Common myeloid progenitor, CD34-positive (primary cell): ENCODE results near the gene PALM2AKAP2. TPM values are rescaled to one million over a fixed set of nuclear protein-coding genes. Genes with fewer than 3 reads are reported as not detected.

Experiments used
- CTCF ChIA-PET: fragments of 350-600 bp; sonication (Branson Sonifier 250); formaldehyde crosslinking; loops from one replicate; lab custom pipeline; 2021; ENCODE audit warnings: antibody characterized with exemption; lab: Charles Lee
- POLR2A ChIA-PET: fragments of 350-600 bp; sonication (Branson Sonifier 250); formaldehyde crosslinking; loops from one replicate; lab custom pipeline; 2021; ENCODE audit warnings: antibody characterized with exemption; lab: Charles Lee
- DNase-seq, 3 donors: peaks; one replicate each; pipeline versions ENCODE4 v3.0.0 to v3.0.0-alpha.2; 2013
- H3K27ac ChIP-seq, 2 experiments: 1 replicate in 1 of 2; 2 replicates in 1 of 2; pipeline ENCODE4 v1.7.0; 2013; ENCODE audit warnings: inconsistent platforms in 2 of 2, low read length in 2 of 2, mild to moderate bottlenecking in 2 of 2, low read depth in 1 of 2, moderate library complexity in 1 of 2; ENCODE audit not compliant: severe bottlenecking in 2 of 2, insufficient read depth in 1 of 2, poor library complexity in 1 of 2
- H3K27me3 ChIP-seq, 5 experiments: replicated peaks in 2 of 5; 1 replicate in 3 of 5; 2 replicates in 2 of 5; pipeline versions ENCODE4 v1.6.1 to v1.7.0; 2013; ENCODE audit warnings: low read length in 4 of 5, mild to moderate bottlenecking in 2 of 5, moderate library complexity in 2 of 5, inconsistent platforms in 1 of 5; ENCODE audit not compliant: insufficient read depth in 5 of 5, control insufficient read depth in 4 of 5
- H3K36me3 ChIP-seq, 4 experiments: 1 replicate in 2 of 4; 2 replicates in 2 of 4; pipeline versions ENCODE4 v1.6.1 to v1.7.0; 2013; ENCODE audit warnings: low read length in 3 of 4, control low read depth in 1 of 4, mild to moderate bottlenecking in 1 of 4; ENCODE audit not compliant: control insufficient read depth in 4 of 4, insufficient read depth in 4 of 4
- H3K4me1 ChIP-seq, 4 experiments: 1 replicate in 3 of 4; 2 replicates in 1 of 4; pipeline versions ENCODE4 v1.6.1 to v1.7.1; 2013; ENCODE audit warnings: low read length in 3 of 4, mild to moderate bottlenecking in 3 of 4, control low read depth in 1 of 4, inconsistent platforms in 1 of 4, moderate library complexity in 1 of 4; ENCODE audit not compliant: control insufficient read depth in 4 of 4, insufficient read depth in 4 of 4; ENCODE audit errors: control extremely low read depth in 1 of 4
- H3K4me3 ChIP-seq, 7 experiments: 1 replicate in 4 of 7; 2 replicates in 3 of 7; pipeline versions ENCODE4 v1.5.1 to v1.7.0; 2013; ENCODE audit warnings: mild to moderate bottlenecking in 7 of 7, low read length in 6 of 7, moderate library complexity in 6 of 7, inconsistent platforms in 2 of 7, low read depth in 2 of 7, control low read depth in 1 of 7; ENCODE audit not compliant: insufficient read depth in 4 of 7, control insufficient read depth in 1 of 7; ENCODE audit errors: extremely low read depth in 1 of 7
- H3K9me3 ChIP-seq, 5 experiments: 1 replicate in 4 of 5; 2 replicates in 1 of 5; pipeline versions ENCODE4 v1.6.1 to v1.7.1; 2013; ENCODE audit warnings: low read length in 4 of 5, mild to moderate bottlenecking in 2 of 5, inconsistent platforms in 1 of 5, low read depth in 1 of 5, moderate library complexity in 1 of 5; ENCODE audit not compliant: control insufficient read depth in 4 of 5, insufficient read depth in 2 of 5; ENCODE audit errors: control extremely low read depth in 1 of 5
- WGBS: methylation state at CpG from one replicate; pipeline ENCODE4 v1.1.5; 2013; ENCODE audit not compliant: insufficient coverage; 5-methylcytosine and 5-hydroxymethylcytosine counted together
- polyA plus RNA-seq: library from polyadenylated mRNA; unstranded; fragments of 120-200 nt; gene quantifications from one replicate; pipeline ENCODE4 v1.2.1, GENCODE V29; 2013

Gene PALM2AKAP2
- not detected for polyA plus RNA-seq

- Histone ChIP-seq H3K36me3 (no peaks in the 10 kb centered on the region), H3K4me3 (peak within 1 kb of the TSS in 4 of 7 experiments; percentile 30 to 63 (median 56)), H3K4me1 (peaks cover 0 to 11% (median 9%) of the 10 kb centered on the region in 4 experiments), H3K27ac (no peak within 1 kb of the TSS), H3K9me3 (no peaks in the 10 kb centered on the region), H3K27me3 (peaks cover 7 to 84% (median 41%) of the 10 kb centered on the region in 5 experiments)
- POLR2A ChIA-PET = no interaction called here
- CTCF ChIA-PET = interaction anchor here (0.8 kb wide), 1 partner anchor 20 kb away, joined by 3 read pairs; no protein-coding TSS in a partner anchor
- peak; percentile 11 to 47 (median 44) for DNase-seq
- under 1% methylated on average over 66 of the region's 85 CpGs for WGBS
Measured at GRCh38 chr9:109779711-109780452, at the start of gene PALM2AKAP2. Gene PALM2AKAP2, plus strand, starts transcription at chr9:109780198. Its CDS starts 291 bp downstream, at chr9:109780489.

- no peaks in the 10 kb centered on the region for H3K4me1 ChIP-seq
- no peaks in the 10 kb centered on the region for H3K36me3 ChIP-seq
- no peak overlapping the region for H3K4me3 ChIP-seq
- 100% methylated on average over 1 of the region's 3 CpGs for WGBS
- peaks cover 0 to 35% (median 4%) of the 10 kb centered on the region in 5 experiments for H3K27me3 ChIP-seq
- H3K9me3 ChIP-seq = no peaks in the 10 kb centered on the region
- no peak for DNase-seq
- H3K27ac ChIP-seq = no peak overlapping the region
- CTCF ChIA-PET = no interaction called here
- POLR2A ChIA-PET = no interaction called here
Measured at GRCh38 chr9:109730228-109730627, 49.8 kb upstream of the PALM2AKAP2 start.

DNA sequence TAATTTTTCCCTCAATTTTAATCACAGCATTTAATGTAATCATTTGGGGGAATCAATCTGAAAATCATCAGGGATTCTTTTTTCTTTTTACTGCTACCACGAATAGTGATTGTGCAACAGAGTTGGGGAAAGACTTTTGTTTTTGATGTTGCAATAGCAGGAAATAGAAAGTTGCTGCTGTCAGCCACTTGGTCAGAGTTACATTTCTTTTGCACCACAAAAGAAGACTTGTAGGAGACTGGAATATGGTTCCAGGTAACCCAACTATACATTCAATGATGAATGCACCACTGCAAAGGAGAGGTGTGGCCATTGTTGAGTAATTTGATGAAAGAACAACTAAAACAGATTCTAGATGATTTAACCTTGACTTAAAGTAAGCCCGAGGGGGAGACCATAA lies 46.3 kb upstream of the PALM2AKAP2 start:
- 80% methylated on average over 1 of the region's 2 CpGs for WGBS
- peak in 2 of 3 donors; percentile 5 to 8 for DNase-seq

DNA sequence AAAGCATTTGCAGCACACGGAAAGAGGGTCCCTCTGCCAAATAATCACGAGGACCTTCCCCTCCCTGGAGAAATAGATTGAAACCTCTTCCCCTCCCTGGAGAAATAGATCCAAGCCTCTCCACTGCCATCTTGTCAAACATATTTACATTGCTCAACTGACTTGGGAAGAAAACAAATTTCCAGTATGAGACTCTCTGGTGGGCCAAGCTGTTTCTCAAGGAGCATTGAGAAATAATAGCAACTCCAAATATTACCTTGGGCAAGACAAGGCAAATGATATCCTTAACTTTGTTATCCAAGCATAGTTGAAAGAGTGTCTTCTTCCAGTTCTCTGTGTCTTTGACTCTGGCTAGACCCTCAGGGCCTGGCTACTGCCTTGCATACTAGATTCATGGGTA lies 45.2 kb upstream of the PALM2AKAP2 start:
- peaks cover 0 to 32% (median 3%) of the 10 kb centered on the region in 5 experiments for H3K27me3 ChIP-seq
- DNase-seq = no peak
- no peak overlapping the region for H3K4me3 ChIP-seq
- no peaks in the 10 kb centered on the region for H3K36me3 ChIP-seq
- no peaks in the 10 kb centered on the region for H3K4me1 ChIP-seq
- POLR2A ChIA-PET = no interaction called here
- H3K9me3 ChIP-seq = no peaks in the 10 kb centered on the region
- no peak overlapping the region for H3K27ac ChIP-seq
- CTCF ChIA-PET = no interaction called here
- WGBS = 62% methylated on average over 2 of the region's 2 CpGs

More for the DNA sequence above, 46.3 kb upstream of the PALM2AKAP2 start:
- Histone ChIP-seq H3K27me3 (peaks cover 0 to 33% (median 3%) of the 10 kb centered on the region in 5 experiments), H3K9me3 (no peaks in the 10 kb centered on the region), H3K4me3 (no peak overlapping the region), H3K27ac (no peak overlapping the region), H3K36me3 (no peaks in the 10 kb centered on the region), H3K4me1 (no peaks in the 10 kb centered on the region)
- ChIA-PET CTCF (no interaction called here), POLR2A (no interaction called here)

GRCh38 chr9:109735801-109736200 lies 44.2 kb upstream of the PALM2AKAP2 start:
- CTCF ChIA-PET = no interaction called here
- WGBS = 100% methylated on average over 1 of the region's 6 CpGs

DNA sequence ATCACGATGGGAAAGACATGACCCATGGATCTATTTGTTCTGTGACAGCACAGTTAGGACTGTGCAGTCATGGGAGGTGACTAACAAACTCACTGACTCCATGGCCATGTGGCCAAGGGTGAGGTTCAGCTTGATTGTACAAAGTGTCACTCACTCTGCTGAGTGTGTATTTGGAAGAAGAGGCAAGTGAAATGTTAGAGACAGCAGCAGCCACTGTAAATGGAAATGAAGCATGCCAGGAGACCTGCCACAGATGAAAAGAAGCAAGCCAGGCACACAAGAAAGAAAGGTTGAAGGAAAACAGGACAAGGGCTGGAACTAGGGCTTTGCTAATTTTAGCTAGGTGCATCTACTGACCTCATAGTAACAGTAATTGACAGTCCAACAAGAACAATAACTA lies 42.7 kb upstream of the PALM2AKAP2 start:
- H3K4me1 ChIP-seq = no peaks in the 10 kb centered on the region
- H3K9me3 ChIP-seq = no peaks in the 10 kb centered on the region
- H3K27ac ChIP-seq = no peak overlapping the region
- 91% methylated on average over 1 of the region's 1 CpG for WGBS
- no peak for DNase-seq
- H3K4me3 ChIP-seq = no peak overlapping the region
- POLR2A ChIA-PET = no interaction called here
- H3K27me3 ChIP-seq = peaks cover 0 to 34% (median 13%) of the 10 kb centered on the region in 5 experiments
- CTCF ChIA-PET = no interaction called here
- H3K36me3 ChIP-seq = no peaks in the 10 kb centered on the region

More at GRCh38 chr9:109735801-109736200, 44.2 kb upstream of the PALM2AKAP2 start:
- no peaks in the 10 kb centered on the region for H3K4me1 ChIP-seq
- no peaks in the 10 kb centered on the region for H3K9me3 ChIP-seq
- DNase-seq = no peak
- no peaks in the 10 kb centered on the region for H3K36me3 ChIP-seq
- POLR2A ChIA-PET = no interaction called here
- H3K4me3 ChIP-seq = no peak overlapping the region
- H3K27ac ChIP-seq = no peak overlapping the region
- peaks cover 0 to 27% (median 5%) of the 10 kb centered on the region in 5 experiments for H3K27me3 ChIP-seq

GRCh38 chr9:109739760-109740159 lies 40.2 kb upstream of the PALM2AKAP2 start:
- ChIA-PET POLR2A (no interaction called here), CTCF (no interaction called here)
- 100% methylated on average over 3 of the region's 3 CpGs for WGBS
- Histone ChIP-seq H3K36me3 (no peaks in the 10 kb centered on the region), H3K27me3 (peaks cover 3 to 54% (median 23%) of the 10 kb centered on the region in 5 experiments), H3K4me1 (no peaks in the 10 kb centered on the region), H3K9me3 (no peaks in the 10 kb centered on the region), H3K27ac (no peak overlapping the region), H3K4me3 (no peak overlapping the region)
- no peak for DNase-seq
